ENCODE data around the gene TPRG1.

Gene TPRG1

GRCh38 chr3:189160519-189161309 lies 11.1 kb upstream of the TPRG1 start:
- no peak overlapping the region for H3K4me3 ChIP-seq (replicated peaks; ENCODE audit: insufficient read depth, low read length)
- DNase-seq (ENCODE audit: low read depth in 1 of 2, low spot score in 1 of 2), result no peak
- TF ChIP-seq SPI1 (IDR thresholded peaks at IDR 0.05; ENCODE audit: borderline replicate concordance, low read depth) (no peak), GABPA (IDR thresholded peaks at IDR 0.05; ENCODE audit: low read depth) (no peak), CTCF (IDR thresholded peaks at IDR 0.05; ENCODE audit: insufficient read depth, low read length) (no peak)
- TF ChIP-seq, protein P1, sequence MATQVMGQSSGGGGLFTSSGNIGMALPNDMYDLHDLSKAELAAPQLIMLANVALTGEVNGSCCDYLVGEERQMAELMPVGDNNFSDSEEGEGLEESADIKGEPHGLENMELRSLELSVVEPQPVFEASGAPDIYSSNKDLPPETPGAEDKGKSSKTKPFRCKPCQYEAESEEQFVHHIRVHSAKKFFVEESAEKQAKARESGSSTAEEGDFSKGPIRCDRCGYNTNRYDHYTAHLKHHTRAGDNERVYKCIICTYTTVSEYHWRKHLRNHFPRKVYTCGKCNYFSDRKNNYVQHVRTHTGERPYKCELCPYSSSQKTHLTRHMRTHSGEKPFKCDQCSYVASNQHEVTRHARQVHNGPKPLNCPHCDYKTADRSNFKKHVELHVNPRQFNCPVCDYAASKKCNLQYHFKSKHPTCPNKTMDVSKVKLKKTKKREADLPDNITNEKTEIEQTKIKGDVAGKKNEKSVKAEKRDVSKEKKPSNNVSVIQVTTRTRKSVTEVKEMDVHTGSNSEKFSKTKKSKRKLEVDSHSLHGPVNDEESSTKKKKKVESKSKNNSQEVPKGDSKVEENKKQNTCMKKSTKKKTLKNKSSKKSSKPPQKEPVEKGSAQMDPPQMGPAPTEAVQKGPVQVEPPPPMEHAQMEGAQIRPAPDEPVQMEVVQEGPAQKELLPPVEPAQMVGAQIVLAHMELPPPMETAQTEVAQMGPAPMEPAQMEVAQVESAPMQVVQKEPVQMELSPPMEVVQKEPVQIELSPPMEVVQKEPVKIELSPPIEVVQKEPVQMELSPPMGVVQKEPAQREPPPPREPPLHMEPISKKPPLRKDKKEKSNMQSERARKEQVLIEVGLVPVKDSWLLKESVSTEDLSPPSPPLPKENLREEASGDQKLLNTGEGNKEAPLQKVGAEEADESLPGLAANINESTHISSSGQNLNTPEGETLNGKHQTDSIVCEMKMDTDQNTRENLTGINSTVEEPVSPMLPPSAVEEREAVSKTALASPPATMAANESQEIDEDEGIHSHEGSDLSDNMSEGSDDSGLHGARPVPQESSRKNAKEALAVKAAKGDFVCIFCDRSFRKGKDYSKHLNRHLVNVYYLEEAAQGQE (IDR thresholded peaks at IDR 0.05; ENCODE audit: insufficient replicate concordance, low read depth), result no peak
- no peaks in the 10 kb centered on the region for H3K27me3 ChIP-seq (ENCODE audit: insufficient read depth, poor library complexity, severe bottlenecking)
- no peak overlapping the region for H3K27ac ChIP-seq (replicated peaks)

GRCh38 chr3:189165092-189165612 lies 6.6 kb upstream of the TPRG1 start:
- TF ChIP-seq SPI1 (IDR thresholded peaks at IDR 0.05; ENCODE audit: borderline replicate concordance, low read depth) (no peak), CTCF (IDR thresholded peaks at IDR 0.05; ENCODE audit: insufficient read depth, low read length) (no peak), POLR2AphosphoS5 (IDR thresholded peaks at IDR 0.05; ENCODE audit: low read depth) (no peak), GABPA (IDR thresholded peaks at IDR 0.05; ENCODE audit: low read depth) (no peak)
- TF ChIP-seq, protein P1 (IDR thresholded peaks at IDR 0.05; ENCODE audit: insufficient replicate concordance, low read depth), result no peak
- no peak for DNase-seq (ENCODE audit: low read depth in 1 of 2, low spot score in 1 of 2)

DNA sequence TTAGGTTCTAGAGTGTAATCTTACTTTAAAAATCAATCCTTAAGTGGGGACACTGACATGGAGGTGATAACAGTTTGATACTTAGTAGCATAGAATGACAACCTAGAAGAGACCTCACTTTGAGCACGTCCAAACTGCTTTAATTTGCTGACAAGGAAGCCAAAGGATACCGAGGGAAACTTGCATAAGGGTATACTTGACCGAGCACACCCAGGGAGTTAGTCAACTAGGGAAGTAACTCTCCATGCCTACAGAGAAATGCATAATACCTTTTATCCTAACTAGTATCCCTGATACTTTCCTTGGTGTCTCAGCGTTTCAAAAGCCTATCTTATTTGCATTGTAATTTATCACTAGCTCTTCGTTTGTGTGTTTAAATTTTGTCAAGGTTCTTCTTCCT lies 5.5 kb upstream of the TPRG1 start:
- DNase-seq (ENCODE audit: low read depth in 1 of 2, low spot score in 1 of 2), result no peak
- no peak overlapping the region for H3K27ac ChIP-seq (replicated peaks)
- H3K27me3 ChIP-seq (ENCODE audit: insufficient read depth, poor library complexity, severe bottlenecking), result no peaks in the 10 kb centered on the region
- TF ChIP-seq POLR2AphosphoS5 (IDR thresholded peaks at IDR 0.05; ENCODE audit: low read depth) (no peak), SPI1 (IDR thresholded peaks at IDR 0.05; ENCODE audit: borderline replicate concordance, low read depth) (no peak), CTCF (IDR thresholded peaks at IDR 0.05; ENCODE audit: insufficient read depth, low read length) (no peak), GABPA (IDR thresholded peaks at IDR 0.05; ENCODE audit: low read depth) (no peak)
- TF ChIP-seq, protein P1 (IDR thresholded peaks at IDR 0.05; ENCODE audit: insufficient replicate concordance, low read depth), result no peak
- H3K4me3 ChIP-seq (replicated peaks; ENCODE audit: insufficient read depth, low read length), result no peak overlapping the region

More at GRCh38 chr3:189165092-189165612, 6.6 kb upstream of the TPRG1 start:
- no peak overlapping the region for H3K27ac ChIP-seq (replicated peaks)
- no peaks in the 10 kb centered on the region for H3K27me3 ChIP-seq (ENCODE audit: insufficient read depth, poor library complexity, severe bottlenecking)
- no peak overlapping the region for H3K4me3 ChIP-seq (replicated peaks; ENCODE audit: insufficient read depth, low read length)
